ENCODE results near the gene IARS1.

DNA sequence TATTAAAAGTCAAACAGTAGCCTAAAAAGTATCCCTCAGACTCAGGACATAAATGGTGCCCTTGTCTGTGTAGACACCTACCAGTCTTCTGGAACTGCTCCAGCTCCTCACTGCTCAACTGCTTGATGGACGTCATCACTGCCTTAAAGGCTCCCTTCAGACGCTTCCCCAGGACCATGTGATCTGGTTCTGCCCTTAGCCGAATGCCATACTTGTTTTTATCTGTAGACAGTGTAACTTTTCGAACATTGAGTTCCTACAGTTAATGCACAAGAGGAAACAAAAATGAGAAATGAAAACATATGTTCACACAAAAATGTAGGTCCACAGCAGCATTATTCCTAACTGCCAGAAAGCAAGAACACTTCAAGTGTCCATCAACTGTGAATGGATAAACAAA is 46.2 kb downstream of the IARS1 start:
- TF ChIP-seq TAF1 (IDR thresholded peaks at IDR 0.05; ENCODE audit: borderline replicate concordance, low read depth, low read length) (no peak), POLR2AphosphoS5 (IDR thresholded peaks at IDR 0.05; ENCODE audit: low read depth, low read length) (no peak)

All from GM12892 (cell line).